SKM-1 (cell line): ENCODE data around the gene DRD3.
A peak's percentile ranks its signal among the peaks of the same experiment; 100 is the strongest.

Experiments used
- DNase-seq: peaks from one replicate; lab custom pipeline; 2025; ENCODE audit not compliant: unreplicated experiment; lab: John Stamatoyannopoulos, UW

The DRD3 gene

DNA sequence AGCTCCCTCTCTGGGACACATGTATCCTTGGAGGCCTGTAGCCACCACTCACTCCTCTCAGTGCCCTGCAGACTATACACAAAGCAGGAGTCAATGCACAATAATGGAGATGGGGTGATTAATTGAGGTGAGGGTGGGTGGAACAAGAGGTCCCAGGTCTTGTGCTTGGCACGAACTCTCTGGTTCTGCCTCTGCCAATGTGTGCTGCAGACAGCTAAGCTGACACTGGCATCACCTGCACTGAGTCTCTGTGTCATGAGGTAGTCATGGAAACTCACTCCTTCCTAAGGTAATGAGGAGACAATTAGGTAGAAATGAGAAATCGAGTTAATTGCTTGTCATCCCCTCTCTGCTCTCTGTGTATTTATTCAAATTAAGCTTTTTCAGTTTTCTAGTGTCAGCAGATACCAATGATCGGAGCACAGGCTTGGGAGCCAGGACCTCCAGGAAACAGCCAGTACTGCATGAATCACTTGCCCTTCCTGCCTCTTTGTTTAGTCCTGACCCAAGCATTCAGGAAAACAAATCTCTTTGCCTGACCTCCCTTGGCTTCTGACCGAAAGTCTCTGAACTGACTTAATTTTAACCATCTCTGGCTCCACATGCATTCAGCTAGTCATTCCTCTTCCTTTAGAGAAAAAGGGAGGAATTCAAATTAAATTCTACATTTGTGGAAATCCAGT, 56.7 kb downstream of the DRD3 start:
- DNase-seq, result no peak

DNA sequence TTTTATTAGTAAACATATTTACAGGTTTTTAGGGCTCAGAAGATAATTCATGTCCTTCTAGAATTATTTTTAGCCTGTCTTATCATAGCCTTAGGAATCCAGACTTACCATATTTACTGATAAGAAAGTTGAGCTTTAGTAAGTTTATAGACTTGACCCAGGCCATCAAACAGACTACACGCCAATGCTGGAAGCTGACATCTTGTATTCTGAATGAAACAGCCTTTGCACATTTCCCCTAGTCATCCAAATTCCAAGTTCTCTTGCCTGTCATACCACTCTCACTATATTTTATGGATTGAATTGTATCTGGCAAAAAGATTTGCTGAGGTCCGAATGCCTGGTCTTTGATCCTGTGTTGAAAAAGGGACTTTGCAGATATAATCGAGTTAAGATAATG, 58.6 kb downstream of the DRD3 start:
- DNase-seq, result no peak

GRCh38 chr3:114119776-114120175, 59.1 kb downstream of the DRD3 start:
- DNase-seq, result no peak

DNA sequence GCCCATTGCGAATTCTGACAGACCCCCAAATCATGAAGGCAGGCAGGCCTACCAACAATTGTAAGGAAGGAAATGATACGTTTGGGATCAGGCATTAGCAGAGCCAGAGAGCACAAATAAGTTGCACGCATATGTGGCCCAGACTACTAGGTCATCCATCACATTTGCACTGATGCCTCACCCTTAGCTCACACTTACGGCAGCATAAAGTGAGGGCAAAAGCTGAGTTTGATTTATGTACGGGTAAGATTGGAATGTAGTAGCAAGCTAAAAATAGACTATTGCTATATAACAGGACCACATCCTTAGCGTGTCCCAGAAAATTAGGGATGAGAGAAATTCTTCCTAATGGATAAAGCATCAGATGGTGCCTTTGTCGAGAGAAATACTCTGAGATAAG, 63.7 kb downstream of the DRD3 start:
- DNase-seq, result no peak

DNA sequence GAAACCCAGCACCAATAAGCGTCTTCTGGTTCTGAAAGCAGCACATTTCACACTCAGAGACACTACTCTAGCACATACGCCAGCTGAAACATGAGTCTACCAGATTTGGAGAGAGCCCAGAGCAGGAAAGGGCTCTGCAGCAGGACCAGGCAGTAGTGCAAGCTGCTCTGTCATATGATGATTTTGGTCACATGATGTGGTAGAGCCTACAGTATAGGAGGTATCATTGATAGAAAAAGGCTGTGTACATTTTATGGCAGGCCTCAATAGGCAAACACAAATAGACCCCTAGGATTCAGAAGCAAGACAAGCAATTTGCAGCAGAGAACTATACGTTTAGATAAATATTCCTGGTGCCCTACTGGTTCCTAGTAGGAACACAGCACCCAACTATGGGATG, 64.1 kb downstream of the DRD3 start:
- no peak for DNase-seq

- DNase-seq, result no peak
These were observed 66.2 kb downstream of the DRD3 start for GRCh38 chr3:114112696-114113095.

DNA sequence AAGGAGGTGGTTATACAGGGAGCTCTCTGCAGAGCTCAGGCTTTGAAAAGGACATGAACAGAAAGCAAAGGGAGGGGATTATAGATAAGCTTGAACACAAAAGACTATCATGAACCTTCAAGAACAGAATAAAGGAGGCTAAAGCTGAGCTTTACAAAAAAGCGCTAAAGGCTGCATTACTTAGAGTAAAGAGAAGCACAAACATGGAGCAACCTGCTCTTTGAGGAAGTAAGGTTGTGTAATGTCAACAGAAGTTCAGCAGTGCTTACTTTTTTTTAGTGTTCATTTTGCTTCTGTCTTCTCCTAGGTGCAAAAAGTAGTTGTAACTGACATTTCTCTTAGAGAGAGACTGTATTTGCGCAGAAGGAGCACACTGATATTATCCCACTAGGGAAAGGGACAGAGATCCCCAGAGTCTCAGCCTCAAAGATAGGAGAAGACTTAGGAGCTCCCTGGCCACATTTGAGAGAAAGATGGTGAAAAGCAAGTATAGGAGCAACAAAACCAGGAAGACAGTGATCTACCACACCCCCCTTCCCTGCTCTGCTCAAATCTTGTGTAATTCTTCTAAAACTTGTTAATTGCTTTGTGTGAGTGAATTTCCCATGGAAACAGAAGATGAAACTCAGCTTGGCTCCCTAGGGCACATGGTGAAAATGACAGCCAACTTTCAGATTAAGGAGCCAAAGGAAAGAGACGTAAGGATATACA, 67.6 kb downstream of the DRD3 start:
- DNase-seq, result peak; percentile 93

- no peak for DNase-seq
These were observed 68.4 kb downstream of the DRD3 start for GRCh38 chr3:114110439-114110838.

DNA sequence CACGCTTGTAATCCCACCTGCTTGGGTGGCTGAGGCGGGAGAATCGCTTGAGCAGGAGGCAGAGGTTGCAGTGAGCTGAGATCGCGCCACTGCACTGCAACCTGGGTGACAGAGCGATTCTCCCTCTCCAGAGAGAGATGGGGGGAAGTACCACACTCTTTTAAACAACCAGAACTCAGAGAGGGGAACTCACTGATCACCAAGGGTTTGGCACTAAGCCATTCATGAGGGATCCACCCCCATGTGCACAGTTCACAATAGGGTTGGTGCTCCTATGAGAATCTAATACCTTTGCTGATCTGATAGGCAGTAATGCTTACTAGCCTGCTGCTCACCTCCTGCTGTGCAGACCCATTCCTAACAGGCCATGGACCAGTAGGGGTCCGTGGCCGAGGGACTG, 70.7 kb downstream of the DRD3 start:
- no peak for DNase-seq

GRCh38 chr3:114104414-114104813, 74.4 kb downstream of the DRD3 start:
- no peak for DNase-seq

GRCh38 chr3:114103858-114104257, 75.0 kb downstream of the DRD3 start:
- no peak for DNase-seq

GRCh38 chr3:114103181-114103580, 75.7 kb downstream of the DRD3 start:
- DNase-seq, result no peak

GRCh38 chr3:114101101-114101500, 77.8 kb downstream of the DRD3 start:
- DNase-seq, result no peak

- no peak for DNase-seq
These were observed 83.1 kb downstream of the DRD3 start for GRCh38 chr3:114095796-114096195.

GRCh38 chr3:114093596-114093995, 85.3 kb downstream of the DRD3 start:
- DNase-seq, result no peak

- DNase-seq, result no peak
These were observed 85.9 kb downstream of the DRD3 start for GRCh38 chr3:114093016-114093380.

DNA sequence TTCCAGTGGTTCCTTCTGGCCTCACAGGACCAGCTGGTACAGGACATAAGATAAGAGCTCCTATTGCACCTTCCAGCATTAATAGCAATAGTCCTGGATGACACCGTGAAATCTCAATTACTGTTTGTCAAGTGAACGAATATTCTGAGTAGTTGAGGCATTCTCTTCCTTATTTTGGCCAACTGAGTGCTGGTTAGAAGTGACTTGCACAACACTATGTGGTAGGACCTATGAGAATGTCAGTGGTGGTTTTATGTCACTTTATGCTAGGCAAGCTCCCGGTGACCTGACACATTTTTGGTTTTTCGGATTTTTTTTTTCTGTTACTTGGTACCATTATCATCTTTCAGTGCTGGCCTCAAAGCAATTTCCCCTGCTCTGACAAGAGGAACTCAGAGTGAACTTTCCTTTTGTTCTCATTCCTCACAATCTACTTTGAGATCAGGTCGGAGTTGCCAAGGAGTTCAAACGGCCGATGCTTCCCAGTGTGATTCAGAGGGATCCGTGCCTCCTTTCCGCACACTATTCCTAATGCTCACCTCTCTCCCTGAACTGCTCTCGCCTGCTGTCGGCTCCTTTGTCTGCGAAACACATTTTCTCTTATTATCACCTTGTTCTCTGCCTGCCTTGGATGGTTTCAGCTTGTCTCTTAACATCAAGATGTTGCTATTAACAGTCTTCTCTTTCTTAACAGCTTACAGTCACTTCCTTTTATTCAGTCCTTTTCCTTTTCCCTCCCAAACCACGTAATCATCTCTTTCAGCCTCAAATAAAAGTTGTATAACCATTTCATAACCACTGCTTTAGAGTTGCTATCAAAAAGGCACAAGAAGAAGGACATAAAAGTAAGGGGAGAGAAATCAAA, 86.5 kb downstream of the DRD3 start:
- DNase-seq, result peak; percentile 69

DNA sequence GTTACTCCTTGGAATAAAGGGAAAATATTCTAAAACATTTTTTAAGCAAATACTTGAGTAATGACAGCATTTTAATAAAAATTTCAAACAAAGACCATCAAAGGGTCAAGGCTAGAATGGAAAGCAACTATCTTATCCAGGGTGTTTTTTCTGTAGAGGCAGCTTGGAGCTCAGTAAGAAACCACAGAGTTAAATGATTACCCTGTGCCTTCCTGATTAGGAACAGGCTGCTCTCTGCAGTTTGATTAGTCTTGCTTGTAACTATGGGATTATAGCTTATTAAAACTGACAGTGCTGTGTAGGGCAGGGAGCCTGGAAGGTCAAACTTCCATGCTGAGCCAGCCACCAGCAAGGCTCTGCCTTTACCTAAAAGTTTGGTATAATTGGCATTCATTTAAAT, 89.2 kb downstream of the DRD3 start:
- DNase-seq, result no peak

DNA sequence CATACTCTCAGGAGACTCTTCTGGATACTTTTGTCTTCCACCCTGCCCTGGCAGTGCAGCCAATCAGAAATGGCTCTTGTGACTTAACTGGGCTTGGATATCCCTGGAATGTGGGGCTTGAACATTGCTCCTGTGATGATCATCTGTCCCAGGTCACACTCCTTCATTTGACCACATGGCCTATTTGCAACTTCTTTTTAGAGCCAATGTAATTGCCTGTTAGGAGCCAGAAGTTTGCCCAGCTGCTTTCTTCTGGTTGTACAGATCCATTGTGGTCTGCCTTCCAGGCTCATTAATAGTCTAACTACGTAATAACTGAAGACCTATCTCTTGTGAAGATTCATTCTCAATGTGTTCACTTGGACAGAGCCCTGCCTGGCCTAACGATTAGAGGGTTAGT, 92.5 kb downstream of the DRD3 start:
- no peak for DNase-seq

- no peak for DNase-seq
These were observed 95.7 kb downstream of the DRD3 start for GRCh38 chr3:114083112-114083511.

DNA sequence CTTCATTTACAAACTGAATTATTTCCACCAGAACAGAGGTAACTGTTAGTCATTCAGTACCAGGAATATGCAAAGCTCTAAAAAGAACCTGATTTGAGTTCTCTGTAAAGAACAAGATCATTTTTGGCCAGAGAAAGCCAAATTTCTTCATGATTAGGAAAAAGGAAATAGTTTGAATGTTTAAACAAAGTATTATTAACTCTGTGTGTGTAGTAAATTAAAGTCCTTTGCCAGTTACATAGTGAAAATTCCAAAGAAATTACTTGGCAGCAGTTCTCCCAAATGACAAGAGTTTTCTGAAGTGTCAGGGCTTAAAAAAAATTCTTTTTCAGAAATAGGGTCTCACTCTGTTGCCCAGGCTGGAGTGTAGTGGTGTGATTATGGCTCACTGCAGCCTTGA, 97.8 kb downstream of the DRD3 start:
- DNase-seq, result no peak

GRCh38 chr3:114080201-114080600, 98.7 kb downstream of the DRD3 start:
- DNase-seq, result no peak
